Activated effector memory CD4-positive, alpha-beta T cell treated with anti-CD3 and anti-CD28 coated beads, Interleukin-2, amount 50 U/mL, for 16 hours (primary cell): Measurements from ENCODE around the gene ZNF761.
A peak's percentile ranks its signal among the peaks of the same experiment; 100 is the strongest.
"Not testable (repeated sequence)": the region's sequence is repeated elsewhere in the genome, so short reads cannot be mapped to it uniquely, and the experiment has no call there.

Experiments
- DNase-seq: peaks from one replicate; pipeline ENCODE4 v3.0.0-alpha.2; 2020

The ZNF761 gene

DNA sequence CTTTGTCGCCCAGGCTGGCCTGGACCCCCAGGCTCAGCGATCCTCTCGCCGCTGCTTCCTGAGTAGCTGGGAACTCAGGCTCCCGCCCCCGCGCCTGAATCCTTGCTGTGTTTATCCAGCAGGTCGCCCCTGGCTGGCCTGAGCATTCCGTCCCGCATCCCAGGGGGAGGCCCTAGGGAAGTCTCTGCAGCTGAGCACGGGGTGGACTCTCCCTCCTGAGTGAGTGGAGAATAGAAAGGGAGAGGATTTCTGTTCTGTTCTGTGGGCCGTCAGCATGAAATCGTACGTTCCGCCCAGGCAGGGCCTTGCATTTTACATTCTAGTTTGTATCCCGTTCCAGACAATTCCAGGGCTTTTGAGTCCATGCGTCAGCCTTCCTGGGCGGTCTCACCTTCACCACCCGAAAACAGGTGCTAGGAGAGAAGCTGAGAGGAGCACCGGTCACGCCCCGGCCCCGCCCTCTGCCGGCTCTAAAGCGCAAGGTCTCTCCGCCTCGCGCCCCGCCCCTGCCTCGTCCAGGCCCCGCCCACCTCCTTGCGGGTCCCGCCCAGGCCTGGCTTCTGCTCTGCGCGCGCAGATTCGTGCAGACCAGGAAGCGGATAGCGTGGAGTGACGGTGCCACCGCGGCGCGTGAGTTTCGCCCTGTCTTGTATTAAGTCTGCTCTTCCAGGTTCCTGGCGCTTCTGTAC is at the start of gene ZNF761:
Gene ZNF761, plus strand, starts transcription at position 586 of the 689 bp plus-strand sequence. CDS start 15,285 bp downstream, outside the sequence.
- peak; percentile 99 for DNase-seq

DNA sequence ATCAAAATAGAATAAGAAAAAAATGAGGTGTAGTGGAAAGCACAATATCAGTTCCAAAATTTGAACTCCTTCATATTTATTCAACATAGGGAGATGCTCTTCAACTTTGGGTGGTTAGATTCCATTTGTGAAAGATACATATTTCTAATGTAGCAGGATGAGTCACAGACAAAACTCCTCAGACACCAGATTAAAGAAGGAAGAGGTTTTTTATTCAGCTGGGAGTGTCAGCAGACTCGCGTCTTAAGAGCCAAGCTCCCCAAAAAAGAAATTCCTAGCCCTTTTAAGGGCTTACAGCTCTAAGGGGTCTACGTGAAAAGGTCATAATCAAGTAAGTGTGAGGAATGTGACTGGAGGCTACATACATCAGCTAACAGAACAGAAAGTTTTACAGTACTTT is 43.6 kb upstream of the ZNF761 start:
- no peak for DNase-seq

DNA sequence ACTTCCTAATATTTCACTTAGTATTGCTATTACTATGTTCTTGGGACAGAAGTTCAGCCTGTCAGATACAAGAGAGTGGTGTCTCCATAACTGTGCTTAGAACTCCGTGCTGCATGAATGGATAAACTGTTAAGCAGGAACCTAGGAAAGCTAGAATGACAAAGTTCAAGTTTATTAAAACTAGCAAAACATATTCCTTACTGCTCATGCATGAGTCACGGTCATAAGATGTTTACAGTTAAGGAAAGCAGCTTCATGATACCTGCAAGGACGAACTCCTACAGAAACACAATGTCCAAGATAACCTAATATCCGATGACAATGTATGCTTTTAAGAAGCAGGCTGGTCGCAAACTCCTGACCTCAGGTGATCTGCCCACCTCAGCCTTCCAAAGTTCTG is 42.9 kb upstream of the ZNF761 start:
- DNase-seq = no peak

DNA sequence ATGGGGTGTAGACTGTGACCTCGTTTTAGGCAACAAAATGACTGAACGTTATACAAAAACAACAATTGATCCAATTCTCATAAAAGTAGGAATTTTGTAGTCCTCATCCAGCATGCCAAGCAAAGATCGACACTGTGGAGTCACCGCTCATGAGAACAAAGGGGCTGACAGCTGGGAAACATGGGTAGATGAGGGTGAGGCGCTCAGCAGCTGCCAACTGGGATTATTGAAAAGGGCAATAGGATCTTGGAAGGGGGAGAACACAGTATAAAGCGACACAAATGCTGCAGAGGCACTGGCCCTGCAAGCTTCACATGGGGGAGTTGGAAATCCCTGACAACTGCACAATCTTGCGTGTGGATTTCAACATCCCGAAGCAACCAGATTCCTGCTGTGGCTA is 42.2 kb upstream of the ZNF761 start:
- DNase-seq = no peak

DNA sequence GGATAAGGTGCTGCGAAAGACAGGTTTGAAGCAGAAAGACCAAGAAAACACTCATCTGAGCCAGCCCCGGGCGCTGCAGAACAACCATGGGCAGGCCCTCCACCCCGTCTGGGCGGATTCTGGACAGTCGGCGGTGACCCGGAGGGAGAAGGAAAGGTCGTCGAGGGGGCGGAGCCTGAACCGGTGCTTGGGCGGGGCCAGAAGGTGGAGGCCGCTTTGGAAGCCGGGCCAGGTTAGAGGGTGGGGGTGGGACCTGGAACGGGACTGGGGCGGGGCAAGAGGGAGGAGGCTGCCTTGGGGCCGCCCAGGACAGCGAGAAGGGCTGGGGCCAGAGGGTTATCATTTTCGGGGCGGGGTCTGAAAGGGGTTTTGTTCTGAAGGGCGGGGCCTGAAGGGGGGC is 41.8 kb upstream of the ZNF761 start:
- no peak for DNase-seq

DNA sequence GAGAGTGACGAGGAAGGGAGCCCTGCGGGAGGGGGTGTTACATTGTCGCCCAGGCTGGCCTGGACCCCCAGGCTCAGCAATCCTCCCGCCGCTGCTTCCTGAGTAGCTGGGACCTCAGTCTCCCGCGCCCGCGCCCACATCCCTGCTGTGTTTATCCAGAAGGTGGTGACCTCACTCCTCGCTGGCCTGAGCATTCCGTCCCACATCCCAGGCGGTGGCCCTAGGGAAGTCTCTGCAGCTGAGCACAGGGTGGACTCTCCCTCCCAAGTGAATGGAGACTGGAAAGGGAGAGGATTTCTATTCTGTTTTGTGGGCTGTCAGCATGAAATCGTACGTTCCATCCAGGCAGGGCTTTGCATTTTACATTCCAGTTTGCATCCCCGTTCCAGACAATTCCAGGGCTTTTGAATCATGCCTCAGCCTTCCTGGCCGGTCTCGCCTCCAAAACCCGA is 37.2 kb upstream of the ZNF761 start:
- DNase-seq = no peak

DNA sequence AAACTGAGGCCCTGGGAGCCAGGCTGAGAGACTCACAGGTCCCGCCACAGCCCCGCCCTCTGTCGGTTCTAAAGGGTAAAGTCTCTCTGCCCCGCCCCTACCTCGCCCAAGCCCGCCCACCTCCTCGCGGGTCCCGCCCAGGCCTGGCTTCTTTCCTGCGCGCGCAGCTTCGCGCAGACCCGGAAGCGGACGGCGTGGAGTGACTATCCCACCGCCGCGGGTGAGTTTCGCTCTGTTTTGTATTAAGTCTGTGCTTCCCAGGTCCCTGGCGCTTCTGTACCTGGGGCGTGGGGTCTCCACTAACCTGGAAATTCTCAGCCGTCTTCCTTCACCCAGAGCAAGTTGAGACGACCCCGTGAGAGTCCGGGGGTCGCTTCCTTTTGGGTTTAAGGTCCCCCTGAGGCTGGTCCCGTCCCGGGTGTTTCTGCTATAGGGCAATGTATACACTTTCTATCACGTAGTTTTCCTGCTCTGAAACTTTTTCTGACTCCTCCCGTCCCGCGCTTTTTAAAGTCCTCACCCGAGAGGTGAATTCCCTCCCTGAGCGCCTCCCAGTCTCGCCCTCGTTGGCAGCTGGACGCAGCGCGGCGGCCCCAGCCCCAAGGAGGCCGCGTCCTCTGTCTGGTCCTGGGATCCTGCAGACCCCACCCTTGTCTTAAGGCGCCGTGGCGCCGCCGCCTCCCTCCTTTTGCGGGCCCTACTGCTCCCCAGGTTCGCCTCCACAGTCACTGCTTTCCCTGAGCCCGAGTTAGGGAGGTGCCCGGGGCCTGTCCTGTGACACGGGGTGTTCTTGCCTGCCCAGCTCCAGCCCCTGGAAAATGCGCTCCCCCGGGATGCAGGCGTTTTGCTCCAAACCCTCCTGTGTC is 36.6 kb upstream of the ZNF761 start, which contains the start of gene ZNF765:
Gene ZNF765, plus strand, starts transcription at position 176 of the 866 bp plus-strand sequence. CDS start 2,867 bp downstream, outside the sequence.
- peak; percentile 99 for DNase-seq

DNA sequence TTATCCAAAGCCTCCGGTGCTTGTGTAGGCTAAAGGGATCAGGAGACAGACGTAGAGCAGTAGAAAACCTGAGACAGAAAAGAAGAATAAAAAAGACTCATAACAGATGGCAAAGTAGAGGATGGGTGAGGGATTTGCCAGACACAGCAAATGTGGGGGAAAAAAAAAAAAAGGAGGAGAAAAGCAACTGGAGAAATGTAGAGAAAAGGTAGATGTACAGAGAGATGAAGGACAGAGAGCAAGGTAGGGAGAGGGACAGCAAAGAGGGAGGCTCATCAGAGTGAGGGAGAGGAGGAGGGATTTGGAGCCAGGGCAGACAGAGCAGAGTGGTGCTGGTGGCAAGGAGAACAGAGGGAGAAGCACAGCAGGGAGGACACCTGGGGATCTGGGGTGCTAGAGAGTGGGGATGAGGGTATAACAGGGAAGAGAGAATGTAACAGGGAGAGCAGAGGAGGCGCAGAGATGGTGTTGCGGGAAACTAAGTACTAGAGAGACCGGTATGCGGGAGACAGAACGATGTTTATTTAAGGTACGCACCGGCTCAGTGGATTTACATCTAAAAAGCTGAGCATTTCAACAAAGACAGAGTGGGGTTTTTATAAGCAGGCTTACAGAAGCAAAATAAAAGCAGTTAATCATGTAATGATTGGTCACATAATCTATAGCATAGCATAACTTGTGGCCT is 35.8 kb upstream of the ZNF761 start:
- not testable (repeated sequence) for DNase-seq

DNA sequence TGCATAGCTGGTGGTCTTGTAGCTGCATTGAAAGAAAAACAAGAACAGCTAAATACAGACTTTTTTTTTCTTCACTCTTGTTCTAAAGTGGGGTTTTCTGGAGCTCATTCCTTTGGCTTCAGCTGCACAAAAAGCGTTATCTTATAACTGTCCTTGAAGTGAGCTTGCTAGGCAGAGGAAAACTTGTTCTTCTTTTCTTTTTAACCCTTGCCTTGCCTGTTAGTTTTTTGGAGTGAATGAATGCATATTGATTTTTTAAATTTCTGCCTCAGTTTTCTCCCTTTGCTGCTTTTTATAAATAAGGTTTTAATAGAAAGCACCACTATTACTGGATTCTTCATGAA is 35.3 kb upstream of the ZNF761 start:
- no peak for DNase-seq

DNA sequence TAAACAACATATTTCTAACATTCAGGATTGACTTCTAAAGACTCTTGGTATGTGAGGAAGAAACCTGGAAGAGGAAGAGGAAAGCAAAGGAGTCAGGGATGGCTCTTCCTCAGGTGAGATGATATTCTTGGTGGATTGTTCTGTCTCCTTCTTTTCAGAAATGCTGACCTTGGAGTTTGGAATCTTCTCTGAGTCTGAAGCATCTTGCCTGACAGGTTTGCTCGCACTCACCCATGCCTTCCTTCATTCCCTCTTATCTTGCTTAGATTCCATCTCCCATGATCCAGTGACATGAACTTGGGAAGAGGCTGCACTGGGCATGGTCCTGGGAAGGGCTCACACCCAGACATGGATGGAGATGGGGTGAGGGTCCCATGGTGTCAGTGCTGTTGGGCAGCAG is 33.9 kb upstream of the ZNF761 start:
- not testable (repeated sequence) for DNase-seq

DNA sequence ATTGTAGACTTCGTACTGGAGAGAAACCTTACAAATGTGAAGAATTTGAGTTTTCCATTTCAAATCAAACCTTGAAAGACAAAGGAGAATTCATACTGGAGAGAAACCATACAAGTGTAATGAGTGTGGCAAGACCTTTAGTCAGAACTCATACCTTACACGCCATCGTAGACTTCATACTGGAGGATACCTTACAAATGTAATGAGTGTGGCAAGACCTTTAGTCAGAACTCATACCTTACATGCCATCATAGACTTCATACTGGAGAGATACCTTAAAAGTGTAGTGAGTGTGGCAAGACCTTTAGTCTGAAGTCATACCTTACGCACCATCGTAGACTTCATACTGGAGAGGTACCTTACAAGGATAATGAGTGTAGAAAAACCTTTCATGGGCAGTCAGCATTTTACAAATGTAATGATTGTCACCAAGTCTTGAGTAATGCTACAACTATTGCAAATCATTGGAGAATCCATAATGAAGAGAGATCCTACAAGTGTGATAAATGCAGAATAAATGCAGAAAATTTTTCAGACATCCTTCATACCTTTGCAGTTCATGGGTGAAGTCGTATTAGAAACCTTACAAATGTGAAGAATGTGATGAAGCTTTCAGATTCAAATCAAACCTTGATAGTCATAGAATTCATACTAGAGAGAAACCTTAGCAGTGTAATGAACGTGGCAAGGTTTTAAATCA is 22.1 kb upstream of the ZNF761 start:
- no peak for DNase-seq

DNA sequence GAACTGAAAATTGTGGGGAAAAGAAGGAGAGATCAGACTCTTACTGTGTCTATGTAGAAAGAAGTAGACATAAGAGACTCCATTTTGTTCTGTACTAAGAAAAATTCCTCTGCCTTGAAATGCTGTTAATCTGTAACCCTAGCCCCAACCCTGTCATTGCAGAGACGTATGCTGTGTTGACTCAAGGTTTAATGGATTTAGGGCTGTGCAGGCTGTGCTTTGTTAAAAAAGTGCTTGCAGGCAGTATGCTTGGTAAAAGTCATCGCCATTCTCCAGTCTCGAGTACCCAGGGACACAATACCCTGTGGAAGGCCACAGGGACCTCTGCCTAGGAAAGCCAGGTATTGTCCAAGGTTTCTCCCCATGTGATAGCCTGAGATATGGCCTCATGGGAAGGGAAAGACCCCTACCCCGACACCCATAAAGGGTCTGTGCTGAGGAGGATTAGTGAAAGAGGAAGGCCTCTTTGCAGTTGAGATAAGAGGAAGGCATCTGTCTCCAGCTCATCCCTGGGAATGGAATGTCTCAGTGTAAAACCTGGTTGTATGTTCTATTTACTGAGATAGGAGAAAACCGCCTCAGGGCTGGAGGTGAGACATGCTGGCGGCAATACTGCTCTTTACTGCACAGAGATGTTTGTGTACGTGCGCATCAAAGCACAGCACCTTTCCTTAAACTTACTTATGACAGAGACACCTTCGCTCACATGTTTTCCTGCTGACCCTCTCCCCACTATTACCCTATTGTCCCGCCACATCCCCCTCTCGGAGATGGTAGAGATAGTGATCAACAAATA is 11.1 kb upstream of the ZNF761 start:
- DNase-seq = not testable (repeated sequence)

DNA sequence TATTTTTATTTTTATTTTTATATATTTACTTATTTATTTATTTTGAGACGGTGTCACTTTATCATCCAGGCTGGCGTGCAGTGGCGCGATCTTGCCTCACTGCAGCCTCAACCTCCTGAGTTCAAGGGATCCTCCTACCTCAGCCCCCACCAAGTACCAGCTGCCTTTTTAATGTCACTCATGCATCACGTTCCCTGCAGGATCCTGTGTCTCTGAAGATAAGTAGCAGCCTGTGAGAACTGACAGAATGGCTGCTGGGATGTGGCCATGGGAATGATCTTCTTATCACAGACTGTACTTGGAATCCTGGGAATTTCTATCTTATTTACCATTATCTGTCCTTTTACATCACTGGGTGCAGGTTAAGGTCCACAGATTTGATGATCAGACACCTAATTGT is 9.2 kb upstream of the ZNF761 start:
- DNase-seq = no peak

DNA sequence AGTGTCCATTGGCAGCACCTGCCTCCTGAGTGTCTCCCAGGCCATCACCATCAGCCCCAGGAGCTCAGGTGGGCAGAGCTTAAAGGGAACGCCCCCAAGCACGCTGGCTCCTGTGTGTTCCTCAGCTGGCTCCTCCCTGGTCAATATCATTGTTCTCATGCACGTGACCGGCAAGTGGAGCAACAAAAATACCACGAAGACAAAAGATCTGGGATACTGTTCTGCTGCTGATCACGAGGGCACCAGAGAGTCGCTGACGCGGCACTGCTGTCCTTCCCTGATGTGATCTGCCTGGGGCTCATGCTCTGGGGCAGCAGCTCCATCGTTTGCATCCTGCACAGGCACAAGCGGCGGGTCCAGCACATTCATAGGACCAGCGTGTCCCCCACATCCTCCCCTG is 8.7 kb upstream of the ZNF761 start:
- not testable (repeated sequence) for DNase-seq

DNA sequence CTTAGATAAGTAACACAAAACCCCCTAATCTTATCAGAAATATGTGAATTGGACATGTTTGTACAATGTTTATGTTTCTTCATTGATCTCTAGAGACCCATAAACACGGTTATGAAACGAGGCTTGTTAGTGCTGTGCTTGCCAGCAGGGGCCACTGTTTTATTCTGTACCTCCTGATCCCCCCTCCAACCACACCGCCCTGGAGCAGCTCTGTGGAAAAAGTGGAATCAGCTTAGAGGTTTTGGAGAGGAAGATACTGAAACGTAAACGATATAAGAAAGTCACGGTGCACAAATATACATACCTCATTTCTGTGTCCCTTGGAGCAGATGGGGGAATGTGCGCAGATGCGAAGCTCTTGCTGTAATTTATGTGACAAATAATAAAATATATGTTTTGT is 8.1 kb upstream of the ZNF761 start:
- not testable (repeated sequence) for DNase-seq

DNA sequence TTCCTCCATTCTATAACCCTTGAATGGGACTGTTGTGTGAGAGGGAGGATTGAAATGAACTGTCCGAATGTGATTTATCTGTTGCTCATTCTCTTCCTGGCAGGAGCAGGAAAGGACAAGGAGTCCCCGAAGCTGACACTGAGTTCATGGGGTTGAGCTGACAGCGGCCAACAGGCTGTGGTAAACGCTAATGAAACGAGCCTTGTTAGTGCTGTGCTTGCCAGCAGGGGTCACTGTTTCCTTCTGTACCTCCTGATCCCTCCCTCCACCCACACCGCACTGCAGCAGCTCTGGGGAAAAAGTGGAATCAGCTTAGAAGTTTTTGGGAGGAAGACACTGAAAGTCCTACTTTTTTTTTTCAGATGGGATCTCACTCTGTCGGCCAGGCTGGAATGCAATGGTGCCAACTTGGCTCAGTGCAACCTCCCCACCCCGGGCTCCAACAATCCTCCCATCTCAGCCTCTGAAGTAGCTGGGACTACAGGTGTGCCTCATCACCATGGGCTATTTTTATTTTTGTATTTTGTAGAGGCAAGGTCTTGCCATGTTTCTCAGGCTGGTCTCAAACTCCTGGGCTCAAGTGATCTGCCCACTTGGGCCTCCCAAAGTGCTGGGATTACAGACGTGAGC is 6.7 kb upstream of the ZNF761 start:
- DNase-seq = peak; percentile 86

DNA sequence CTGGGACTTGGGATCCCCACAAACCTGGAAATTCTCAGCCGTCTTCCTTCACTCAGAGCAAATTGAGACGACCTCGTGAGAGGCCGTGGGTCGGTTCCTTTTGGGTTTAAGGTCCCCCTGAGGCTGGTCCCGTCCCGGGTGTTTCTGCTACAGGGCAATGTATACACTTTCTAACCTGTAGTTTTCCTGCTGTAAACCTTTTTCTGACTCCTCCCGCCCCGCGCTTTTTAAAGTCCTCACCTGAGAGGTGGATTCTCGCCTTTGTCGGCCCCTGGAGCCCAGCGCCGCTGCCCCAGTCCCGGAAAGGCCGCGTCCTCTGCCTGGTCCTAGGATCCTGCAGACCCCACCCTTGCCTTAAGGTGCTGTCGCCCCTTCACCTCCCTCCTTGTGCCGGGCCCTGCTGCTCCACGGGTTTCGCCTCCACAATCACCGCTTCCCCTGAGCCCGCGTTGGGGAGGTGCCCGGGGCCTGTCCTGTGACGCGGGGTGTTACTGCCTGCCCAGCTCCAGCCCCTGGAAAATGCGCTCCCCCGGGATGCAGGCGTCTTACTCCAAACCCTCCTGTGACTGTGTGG is 391 bp downstream of the ZNF761 start:
- DNase-seq = no peak

DNA sequence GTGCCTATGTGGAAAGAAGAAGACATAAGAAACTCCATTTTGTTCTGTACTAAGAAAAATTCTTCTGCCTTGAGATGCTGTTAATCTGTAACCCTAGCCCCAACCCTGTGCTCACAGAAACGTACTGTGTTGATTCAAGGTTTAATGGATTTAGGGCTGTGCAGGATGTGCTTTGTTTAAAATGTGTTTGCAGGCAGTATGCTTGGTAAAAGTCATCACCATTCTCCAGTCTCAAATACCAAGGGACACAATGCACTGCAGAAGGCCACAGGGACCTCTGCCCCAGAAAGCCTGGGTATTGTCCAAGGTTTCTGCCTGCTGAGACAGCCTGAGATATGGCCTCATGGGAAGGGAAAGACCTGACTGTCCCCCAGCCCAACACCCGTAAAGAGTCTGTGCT is 12.0 kb downstream of the ZNF761 start:
- DNase-seq = not testable (repeated sequence)

DNA sequence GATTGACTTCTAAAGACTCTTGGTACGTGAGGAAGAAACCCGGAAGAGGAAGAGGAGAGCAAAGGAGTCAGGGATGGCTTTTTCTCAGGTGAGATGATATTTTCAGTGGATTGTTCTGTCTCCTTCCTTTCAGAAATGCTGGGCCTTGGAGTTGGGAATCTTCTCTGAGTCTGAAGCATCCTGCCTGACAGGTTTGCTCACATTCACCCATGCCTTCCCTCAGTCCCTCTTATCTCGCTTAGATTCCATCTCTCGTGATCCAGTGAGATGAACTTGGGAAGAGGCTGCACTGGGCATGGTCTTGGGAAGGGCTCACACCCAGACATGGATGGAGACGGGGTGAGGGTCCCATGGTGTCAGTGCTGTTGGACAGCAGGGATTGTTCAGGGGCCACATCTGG is 15.4 kb downstream of the ZNF761 start:
- DNase-seq = not testable (repeated sequence)

DNA sequence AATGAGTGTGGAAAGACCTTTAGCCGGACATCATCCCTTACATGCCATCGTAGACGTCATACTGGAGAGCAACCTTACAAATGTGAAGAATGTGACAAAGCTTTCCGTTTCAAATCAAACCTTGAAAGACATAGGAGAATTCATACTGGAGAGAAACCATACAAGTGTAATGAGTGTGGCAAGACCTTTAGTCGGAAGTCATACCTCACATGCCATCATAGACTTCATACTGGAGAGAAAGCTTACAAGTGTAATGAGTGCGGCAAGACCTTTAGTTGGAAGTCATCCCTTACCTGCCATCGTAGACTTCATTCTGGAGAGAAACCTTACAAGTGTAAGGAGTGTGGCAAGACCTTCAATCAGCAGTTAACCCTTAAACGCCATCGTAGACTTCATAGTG is 24.0 kb downstream of the ZNF761 start:
- no peak for DNase-seq

DNA sequence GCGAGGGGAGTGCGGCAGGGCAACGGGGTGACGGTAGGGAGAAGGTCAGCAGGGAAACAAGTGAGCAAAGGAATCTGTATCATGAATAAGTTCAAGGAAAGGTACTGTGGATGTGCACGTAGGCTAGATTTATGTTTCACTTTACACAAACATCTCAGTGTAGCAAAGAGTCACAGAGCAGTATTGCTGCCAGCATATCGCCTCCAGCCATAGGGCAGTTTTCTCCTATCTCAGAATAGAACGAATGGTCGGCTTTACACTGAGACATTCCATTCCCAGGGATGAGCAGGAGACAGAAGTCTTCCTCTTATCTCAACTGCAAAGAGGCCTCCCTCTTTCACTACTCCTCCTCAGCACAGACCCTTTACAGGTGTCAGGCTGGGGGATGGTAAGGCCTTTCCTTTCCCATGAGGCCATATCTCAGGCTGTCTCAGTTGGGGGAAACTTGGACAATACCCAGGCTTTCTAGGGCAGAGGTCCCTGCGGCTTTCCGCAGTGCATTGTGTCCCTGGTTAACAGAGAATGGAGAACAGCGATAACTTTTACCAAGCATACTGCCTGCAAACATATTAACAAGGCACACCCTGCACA is 28.4 kb downstream of the ZNF761 start:
- not testable (repeated sequence) for DNase-seq
